ENCODE data around the gene SLC4A7.
A peak's percentile ranks its signal among the peaks of the same experiment; 100 is the strongest.
"Not testable (repeated sequence)": the region's sequence is repeated elsewhere in the genome, so short reads cannot be mapped to it uniquely, and the experiment has no call there.

Gene SLC4A7

DNA sequence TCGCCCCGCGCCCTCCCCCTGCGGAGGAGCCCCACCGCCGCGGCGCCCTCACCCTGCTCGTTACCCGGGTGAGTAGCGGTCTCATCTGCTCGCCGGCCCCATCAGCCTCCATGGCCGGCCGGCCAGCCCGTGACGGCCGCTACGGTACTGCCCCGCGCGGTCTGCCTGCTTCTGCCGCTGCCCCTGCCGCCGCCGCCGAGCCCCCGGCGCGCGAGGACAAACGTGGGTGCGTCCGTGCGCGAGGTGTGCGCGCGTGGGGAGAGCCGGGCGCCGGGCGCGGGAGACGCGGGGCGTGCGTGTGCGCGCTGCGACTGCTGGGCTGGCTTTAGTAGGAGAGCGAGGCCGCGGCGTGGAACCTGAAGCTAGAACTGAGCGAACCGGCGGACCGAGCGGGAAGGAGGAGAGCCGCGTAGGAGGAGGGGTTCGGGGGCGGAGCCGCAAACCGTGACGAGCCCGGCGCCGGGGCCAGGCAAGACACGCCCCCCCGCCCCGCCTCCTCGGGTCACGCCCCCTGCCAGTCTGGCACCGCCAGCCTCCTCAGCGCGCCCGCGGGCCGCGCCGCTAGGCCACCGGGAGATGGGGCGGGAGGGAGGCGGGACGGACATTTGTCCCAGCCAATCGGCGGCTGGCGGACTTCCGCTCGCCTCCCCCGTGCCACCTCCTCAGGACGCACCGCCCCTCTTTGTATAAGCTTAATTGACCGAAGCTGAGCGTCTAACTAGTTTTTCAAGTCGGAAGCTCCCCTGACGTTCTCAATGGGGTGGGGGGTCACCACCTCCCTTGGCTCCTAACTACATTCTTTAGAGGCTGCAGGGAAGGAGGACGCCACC lies at the start of gene SLC4A7:
SLC4A7 (minus strand) TSS at position 370 of the 830 bp plus-strand sequence; CDS start at position 112, 258 bp downstream.
- peak; percentile 39 to 100 (median 97) for DNase-seq

DNA sequence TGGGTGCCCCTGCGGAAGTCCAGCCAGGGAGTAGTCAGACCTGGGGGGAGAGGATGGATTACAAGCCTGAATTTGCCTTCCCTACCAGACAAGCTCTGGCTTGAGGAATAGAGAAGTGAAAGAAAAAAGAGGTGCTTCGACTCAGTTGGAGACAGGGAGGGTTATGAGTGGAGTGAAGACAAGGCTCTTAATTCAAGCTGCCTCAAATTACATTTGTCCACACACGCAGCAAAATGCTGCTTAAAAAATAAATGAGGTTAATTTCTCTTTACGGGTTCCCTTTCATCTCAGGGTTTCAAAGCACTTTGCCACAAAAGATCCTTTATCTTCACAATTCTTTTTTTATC lies 49.0 kb upstream of the SLC4A7 start:
- DNase-seq = no peak

DNA sequence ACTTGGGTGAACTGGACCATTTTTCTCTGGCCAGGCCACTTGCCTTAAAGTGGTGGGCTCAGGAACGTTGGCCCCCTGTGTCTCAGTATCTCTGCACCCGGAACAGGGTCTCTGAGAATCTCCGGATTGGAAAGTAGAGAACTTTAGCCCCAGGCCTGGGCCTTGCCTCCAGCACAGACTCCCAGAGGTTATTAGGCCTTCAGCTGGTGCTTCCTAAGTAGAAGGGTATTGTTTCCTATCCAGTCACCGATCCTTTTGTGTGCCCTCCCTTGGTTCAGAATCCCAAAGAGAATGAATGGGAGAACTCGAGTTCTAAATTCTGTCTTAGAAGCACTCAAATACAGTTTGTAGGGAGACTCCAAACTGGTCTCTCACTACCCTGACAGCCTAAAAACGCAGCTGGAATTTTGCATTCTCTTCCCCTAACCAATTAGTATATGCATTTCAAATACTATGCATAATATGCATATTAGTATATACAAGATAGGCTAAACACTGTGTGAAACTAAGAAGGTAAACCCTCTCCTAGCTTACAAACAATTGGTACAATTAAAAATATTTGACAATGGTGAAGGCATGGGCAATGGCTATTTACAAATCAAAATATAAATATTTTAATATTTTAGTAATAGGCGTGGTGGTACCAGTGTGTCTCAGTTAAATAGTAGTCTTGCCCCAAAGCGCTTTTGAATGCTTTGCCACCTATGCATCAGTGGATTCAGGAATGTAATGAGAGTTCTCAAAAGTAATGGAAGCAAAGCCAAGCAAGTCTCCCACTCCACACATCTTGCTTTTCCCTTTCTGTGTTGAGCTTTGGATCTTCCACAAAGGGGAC lies 48.5 kb upstream of the SLC4A7 start:
- DNase-seq = no peak

DNA sequence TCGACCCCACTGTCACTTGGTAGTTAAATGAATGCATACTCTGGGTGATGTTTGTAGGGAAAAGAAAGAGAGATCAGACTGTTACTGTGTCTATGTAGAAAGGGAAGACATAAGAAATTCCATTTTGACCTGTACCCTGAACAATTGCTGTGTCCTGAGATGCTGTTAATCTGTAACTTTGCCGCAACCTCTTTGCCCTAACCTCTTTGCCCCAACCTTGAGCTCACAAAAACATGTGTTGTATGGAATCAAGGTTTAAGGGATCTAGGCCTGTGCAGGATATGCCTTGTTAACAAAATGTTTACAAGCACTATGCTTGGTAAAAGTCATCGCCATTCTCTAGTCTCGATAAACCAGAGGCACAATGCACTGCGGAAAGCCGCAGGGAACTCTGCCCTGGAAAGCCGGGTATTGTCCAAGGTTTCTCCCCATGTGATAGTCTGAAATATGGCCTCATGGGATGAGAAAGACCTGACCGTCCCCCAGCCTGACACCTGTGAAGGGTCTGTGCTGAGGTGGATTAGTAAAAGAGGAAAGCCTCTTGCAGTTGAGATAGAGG lies 47.1 kb upstream of the SLC4A7 start:
- not testable (repeated sequence) for DNase-seq

DNA sequence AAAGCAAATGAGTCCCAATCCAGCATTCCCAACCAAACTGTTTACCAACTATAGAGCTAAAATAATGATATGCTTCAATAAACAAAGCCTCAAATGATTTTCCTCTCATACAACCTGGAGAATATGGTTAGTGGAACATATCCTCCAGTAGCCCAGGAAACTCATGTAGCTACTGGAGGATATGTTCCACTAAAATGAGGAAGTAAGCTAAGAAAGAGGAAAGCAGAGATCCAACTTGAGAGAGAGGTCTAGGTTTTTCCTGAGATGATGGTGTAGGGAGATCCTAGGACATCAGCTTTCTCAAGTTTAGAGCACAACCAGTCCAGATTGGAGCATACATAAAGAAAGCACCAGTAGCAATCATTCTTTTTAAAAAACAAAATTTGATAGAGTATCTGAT lies 44.6 kb upstream of the SLC4A7 start:
- no peak for DNase-seq

DNA sequence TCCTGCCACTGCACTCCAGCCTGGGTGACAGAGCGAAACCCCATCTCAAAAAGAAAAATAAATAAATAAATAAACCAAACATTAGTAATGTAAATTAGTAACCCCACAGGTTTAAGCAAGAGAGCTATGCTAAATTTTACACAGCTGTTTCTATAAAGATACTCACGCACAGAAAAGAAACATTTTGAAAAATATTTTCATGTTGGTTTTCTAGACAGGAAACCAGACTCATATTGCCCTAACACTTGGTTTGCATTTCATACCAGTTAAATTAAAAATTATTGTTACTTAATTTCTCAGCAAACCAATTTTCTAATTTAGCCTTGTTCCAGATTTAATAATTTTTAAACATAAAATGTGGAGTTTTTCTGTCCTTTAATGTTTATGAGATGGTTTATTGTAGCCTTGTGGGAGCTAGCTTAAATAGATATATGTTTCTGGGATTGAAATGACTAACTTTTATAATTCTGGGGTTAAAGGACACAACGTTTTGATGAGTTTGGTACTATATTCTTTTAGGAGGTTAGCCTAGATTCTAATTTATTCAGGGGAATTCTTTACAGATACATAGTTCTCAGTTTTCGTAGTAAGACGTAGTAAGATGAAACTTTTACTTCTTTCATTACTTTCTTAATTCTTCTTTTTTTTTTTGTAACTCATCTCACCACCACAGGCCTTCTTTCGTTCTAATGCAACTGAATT lies 42.6 kb upstream of the SLC4A7 start:
- DNase-seq = no peak

DNA sequence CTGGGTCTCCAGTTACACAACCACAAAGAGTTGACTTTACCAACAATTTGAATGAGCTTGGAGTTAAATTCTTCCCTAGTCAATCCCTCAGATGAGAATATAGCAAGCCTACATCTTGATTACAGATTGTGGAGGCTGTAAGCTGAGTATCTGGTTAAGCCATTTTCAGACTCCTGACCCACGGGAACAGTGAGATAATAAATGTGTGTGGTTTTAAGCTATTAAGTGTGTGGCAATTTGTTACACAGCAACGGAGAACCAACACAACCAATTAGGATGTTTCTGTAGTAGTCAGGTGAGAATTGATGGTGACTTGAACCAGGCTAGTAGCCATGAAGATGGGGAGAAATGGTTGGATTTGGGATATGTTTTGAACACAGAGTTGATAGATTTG lies 37.7 kb upstream of the SLC4A7 start:
- no peak for DNase-seq

DNA sequence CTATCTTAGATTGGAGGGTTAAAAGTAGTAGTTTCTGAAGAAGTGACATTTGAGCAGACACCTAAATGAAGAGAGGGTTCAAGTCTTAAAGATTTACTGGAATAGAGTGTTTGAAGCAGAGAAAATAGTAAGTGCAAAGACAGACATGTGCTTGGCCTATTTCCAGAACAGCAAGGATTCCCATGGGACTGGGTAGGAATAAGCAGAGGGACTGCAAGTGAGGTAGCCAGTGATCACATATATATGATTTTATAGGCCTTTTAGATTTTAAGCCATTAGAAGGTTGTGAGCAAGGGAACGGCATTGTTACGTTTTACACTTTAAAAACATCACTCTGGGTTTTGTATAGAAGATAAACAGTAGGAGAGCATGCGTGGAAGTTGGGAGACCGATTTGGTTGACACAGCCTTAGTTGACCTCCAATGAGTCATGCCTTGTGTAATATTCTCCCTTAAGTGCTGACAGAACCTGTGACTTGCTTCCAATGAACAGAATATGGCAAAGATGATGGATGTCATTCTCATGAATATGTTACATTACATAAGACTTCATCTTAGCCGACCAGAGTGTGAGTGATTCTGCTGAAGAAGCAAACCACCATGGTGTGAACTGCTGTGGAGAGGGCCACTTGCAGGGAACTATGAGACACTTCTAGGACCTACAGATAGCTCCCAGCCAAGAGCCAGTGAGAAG lies 37.1 kb upstream of the SLC4A7 start:
- no peak for DNase-seq

DNA sequence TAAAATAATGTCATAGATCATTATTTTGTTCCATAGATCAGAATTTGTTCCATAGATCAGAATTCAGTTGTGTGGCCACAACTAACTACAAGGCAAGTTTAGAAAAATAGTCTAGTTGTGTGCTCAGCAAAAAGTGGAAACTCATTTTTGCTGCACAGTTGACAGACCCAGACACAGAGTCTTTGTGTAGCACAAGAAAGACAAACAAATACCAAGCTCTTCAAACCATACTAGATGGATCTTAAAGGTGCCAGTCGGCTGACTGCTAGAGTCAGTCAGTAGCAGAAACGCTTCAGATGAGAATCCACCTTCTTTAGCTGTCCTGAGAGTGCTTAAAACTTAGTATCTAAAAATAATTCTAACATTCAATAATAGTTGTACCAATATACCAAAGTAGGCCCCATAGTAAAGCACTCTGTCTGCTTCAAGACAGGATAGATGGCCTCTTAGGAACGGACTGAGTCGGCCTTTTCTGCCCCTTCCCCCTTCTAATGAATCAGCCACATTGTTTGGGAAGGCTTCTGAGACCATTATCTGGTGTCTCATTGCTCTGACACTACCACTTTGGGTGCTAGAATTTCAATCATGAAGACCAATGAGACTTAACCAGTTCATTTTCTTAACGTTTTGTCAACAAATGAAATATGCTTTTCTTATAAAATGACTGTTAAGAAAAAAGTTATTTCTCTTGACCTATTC lies 27.7 kb upstream of the SLC4A7 start:
- DNase-seq = no peak

DNA sequence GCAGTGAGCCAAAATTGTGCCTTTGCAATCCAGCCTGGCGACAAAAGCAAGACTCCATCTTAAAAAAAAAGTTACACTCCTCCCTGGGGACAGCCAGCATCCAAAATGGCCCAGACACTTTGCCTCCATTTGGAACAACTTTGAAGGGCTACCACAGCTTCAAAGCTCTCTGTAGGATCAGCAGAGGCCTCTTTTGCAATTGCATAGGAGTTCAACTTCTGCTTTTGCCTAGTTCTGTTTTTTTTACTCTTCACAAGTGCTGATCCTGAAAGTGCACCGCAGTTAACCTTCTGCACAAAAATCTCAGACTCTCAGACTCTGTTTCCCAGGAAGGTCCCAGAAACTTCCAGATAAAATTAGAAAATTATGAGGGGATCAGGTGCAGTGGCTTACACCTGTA lies 25.2 kb upstream of the SLC4A7 start:
- DNase-seq = no peak

DNA sequence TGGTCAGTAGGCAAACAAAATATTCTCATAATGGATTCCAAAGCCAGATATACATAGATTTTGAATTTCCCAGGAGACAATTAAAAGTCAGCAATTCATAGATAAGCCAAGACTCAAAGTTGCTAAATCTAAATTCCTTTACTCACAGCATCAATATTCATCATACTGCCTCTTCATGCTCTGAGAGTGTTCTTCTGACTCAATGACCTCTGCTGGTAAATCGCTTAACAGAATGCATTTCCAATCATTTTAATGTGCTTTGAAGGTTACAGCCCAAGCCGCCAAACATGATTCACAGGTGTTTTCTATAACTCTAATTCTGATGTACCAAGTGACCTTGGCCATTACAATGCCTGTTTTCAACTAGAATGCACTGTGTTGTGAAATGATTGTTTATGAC lies 24.2 kb upstream of the SLC4A7 start:
- DNase-seq = no peak

DNA sequence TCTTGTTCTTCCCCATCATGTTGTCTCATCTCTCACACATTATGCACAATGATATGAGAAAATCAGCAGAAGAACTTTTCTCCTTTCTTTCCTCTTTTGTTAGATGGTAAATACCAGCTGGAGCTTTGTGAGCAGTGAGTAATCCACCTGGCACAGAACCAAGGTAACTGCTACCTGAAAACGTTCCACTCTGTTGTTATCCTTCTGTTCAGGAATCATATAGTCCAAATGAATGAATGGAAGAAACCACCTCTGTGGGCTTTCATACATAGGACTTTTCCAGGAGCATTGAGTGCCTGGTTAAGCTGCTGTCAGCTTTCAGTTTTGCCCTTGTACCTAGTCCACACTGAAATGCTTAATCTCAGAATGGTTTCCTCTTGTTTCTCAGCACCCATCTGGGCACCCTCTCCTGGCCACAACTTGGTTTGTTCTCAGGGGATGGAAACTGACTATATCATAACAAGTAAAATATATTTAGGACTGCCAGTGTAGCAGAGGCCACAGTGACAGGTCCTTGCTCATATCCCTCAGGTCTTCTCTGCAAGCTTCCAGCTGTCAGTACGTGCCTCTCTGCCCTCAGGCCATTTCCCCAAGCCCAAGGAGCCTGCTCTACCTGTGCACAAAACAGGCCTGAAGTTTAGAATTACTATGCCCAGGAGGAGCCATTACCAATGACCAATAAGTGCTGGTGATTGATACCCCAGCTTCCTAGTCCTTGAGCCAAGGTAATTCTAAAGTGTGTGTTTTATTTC lies 23.5 kb upstream of the SLC4A7 start:
- peak in 1 of 51 donors; percentile 3 for DNase-seq

DNA sequence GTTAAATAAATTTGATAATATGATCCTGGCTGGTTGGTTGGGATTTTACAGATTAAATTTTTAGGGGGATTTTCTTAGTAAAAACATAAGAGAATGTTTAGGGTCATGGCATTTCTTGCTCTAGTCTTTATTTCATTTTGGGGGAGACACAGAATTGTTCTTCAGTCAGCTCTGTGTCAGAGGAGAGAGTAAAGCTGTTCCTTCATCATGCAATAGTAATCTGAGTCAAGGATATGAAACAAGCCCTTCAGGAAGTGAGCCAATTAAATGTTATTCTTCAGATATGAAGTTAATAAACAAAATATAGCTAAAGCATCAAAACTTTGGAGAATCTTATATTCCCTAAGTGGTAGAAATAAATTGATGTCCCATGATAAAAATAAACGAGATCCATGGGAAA lies 22.9 kb upstream of the SLC4A7 start:
- no peak for DNase-seq

DNA sequence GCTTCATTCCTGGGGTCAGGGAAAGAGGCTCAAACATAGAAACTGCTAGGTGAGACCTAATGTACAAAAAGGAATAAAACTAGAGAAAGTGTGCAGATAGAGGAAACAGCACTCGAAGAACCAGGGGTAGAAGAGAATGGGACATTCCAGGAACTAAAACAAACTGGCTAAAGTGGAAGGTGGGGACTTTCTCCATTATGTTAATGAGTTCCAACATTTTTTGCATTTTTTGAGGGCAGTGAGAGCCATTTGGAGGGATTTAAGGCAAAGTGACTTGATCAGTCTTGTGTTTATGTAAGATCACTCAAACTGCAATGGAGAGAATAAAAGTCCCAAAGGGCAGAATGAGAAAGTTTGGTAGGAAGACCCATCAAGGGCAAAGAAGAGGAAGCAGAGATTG lies 20.6 kb upstream of the SLC4A7 start:
- no peak for DNase-seq

DNA sequence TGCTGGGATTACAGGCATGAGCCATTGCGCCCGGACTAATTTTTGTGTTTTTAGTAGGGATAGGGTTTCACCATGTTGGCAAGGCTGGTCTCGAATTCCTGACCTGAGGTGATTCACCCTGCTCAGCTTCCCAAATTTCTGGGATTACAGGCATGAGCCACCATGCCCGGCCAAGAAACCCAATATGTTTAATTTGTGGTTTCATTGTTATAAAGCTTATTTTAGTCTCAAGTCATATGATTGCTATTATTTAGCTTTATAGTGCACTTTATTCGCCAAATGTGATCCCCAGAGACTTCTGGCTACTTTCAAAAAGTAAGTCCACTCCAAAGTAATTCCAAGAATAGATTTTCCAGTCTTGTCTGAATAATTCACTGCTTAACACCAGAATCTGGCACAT lies 19.3 kb upstream of the SLC4A7 start:
- no peak for DNase-seq

DNA sequence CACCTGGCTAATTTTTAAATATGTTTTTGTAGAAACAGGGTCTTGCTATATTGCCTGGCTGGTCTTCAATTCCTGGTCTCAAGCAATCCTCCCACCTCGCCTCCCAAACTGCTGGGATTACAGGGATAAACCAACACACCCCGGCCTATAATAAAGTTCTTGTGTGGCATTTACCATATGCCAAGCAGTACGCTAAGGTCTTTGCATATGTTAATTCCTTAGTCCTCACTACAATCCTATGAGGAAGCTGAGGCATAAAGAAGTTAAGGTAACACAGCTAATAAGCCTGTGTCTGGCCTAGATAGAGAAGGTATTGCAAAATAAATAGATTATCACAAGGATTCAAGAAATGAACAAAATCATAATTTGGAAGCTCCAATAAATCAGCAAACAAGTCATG lies 17.6 kb upstream of the SLC4A7 start:
- DNase-seq = no peak

DNA sequence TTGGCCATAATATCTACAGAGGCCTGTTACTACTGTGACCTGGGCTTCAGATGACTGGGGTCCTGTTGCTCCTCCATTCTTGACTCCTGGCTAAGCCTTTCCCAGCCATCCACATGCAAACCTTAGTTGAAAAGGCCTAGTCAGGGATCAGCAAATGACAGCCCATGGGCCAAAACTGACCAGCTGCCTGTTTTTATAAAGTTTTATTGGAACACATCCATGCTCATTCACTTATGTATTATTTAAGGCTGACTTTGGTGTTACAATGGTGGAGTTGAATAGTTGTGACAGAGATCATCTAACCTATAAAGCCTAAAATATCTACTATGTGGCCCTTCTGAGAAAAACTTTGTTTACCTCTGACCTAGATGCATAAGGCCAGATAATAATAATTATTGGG lies 16.8 kb upstream of the SLC4A7 start:
- no peak for DNase-seq

DNA sequence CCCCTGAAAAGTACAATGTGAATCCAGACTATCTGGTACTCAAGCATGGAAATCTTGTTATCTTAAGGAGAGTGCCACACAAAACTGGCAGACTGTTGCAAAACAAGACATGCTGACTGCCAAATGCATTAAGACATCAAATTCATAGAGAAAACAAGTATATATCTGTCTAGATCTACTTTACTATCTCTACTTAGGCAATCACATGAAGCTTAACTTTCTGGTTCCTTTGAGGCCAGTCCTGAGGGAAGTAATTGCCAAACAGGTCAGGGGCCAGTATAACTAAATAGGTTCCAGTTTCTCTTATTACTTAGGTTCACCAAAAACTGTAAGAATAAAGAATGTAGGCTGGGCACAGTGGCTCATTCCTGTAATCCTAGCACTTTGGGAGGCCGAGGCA lies 15.9 kb upstream of the SLC4A7 start:
- DNase-seq = no peak

DNA sequence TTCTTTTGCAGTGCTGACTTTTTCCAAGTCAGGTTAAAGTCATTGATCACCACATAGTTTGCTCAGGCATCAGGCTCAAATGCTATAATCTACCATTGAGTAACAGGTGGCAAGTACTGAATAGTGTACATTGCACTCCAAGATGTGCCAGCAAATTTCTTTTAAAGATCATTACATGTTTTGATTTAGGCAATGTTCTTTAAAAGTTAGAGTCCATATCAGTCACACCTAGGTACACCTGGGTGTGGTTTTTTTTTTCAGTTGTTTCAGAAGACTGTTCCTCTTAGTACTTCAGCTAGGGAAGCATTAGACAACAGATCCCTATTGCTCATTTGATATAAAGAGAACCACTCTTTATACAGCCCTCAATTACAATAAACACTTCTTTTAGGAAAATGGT lies 10.6 kb upstream of the SLC4A7 start:
- DNase-seq = no peak

DNA sequence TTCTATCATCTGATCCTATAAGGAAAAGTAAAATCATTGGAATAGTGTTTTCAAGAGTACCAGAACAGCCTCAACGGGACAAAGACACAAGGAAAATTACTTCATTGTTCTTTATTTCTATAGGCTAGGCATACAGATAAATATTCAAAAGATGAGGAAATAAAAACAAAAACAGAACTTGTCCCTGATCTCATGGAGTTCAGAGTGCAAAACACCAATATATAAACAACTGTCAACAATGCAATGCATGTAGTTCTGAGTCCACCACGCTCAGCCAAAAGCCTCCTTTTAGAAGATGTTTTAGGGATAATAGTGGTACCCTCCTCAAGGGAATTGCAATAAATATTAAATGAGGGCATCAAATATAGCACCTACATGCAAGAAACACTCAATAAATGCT lies 4.6 kb upstream of the SLC4A7 start:
- DNase-seq = no peak
